GM21786 (cell line): ENCODE data around the gene DPEP2.

Experiments
- ATAC-seq: cut with Tn5 transposase; IDR thresholded peaks from one replicate; pipeline ENCODE4 v1.9.1; 2021; ENCODE audit not compliant: unreplicated experiment

Gene DPEP2

DNA sequence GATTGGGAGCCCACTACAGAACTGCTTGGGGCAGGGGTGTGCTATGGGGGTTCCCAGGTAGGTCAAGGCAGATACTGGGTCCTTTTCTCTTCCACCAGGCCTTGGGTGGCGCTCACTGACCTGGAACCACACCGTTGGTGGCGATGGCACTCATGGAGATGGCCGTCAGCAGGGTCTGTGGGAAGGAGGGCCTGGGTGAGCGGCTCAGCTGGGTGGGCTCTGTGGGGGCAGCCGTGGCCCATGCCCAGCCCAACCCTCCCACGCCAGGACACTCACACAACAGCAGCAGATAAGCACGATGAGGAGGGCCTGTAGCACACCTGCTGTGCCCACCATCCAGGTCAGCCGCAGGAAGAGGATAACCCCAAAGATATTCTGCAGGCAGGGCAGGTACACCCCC lies 41.7 kb downstream of the DPEP2 start:
- no peak for ATAC-seq

DNA sequence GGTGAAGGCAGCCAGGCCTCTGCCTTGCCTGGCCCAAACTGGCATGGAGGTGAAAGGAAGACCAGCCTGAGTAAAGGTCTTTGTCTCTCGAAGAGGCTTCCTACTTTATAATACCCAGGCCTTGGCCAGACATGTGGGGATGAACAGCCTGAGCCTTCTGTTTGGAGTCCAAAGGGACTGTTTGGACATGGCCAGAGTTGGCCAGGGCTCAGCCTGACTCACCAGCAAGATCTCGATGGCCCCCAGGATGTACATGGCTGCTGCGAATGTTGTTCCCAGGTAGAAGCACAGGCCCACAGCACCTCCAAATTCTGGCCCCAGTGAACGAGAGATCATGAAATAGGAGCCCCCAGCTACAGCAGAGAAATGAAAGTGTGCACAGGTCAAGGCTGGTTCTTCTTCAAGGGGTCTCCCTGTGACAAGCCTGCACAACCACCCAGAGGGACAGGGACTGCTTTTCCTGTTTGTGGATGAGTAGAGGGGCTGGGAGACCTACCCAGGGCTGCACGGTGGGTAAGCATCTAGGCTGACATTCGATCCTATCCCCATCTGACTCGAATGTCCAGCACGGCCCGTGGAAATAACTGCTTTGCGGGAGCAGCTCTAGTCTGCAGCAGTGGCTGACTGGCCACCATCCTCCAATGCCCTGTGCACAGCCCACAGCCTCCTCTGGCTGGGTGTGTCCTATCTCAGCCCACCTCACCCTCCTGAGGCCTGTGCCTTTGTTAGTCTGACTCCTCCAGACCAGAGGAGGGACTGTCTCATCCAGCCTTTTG lies 44.7 kb downstream of the DPEP2 start:
- ATAC-seq: no peak

DNA sequence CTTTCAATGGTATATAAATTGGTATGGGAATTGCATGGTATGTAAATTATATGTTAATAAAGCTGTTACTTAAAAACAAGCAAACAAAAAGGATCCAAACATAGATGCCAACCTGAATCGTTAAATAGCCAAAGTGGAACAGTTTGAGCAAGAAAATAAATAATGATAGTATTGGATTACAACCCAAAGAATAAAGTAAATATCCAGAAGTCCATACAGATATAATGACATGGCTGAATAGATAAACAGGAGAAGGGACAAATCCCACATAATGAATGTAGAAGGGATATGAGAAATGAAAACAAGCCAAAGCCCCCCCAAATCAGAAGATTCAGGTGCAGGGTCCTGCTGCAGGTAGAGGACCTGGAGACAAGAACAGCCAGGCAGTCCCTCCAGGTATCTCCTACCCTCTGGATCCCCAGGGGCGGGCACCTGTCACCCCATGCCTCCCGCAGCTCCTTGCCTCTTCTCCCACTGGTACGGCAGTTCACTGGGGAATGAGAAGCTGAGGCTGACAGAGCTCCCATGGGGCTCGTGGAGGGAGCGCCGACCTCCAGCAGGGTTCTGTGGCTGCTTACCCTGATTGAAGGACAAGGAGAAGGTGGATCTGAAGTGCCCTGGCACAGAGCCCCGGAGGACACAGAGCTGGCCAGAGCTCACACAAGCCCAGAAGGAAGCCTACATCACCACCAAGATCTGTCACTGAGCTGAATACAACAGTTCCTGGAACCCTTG lies 45.5 kb downstream of the DPEP2 start:
- no peak for ATAC-seq

DNA sequence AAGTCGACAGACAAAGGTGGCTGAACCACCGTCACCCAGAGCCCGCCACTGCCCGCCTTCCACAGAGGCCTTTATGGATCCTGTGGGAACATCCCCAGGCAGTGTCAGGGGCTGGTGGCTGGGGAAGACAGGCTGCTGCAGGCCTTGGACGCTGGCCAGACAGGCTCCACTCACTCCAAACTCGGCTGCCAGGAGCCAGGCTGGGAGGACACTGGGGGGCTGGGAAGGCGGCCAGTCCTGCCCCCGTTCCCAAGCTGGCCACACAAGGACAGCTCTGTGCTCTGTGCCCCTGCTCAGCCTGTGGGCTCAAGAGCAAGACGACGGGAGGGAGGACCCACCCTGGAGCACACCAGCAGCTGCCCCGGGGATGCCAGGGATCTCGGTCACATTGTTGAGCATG lies 47.8 kb downstream of the DPEP2 start:
- ATAC-seq: no peak

DNA sequence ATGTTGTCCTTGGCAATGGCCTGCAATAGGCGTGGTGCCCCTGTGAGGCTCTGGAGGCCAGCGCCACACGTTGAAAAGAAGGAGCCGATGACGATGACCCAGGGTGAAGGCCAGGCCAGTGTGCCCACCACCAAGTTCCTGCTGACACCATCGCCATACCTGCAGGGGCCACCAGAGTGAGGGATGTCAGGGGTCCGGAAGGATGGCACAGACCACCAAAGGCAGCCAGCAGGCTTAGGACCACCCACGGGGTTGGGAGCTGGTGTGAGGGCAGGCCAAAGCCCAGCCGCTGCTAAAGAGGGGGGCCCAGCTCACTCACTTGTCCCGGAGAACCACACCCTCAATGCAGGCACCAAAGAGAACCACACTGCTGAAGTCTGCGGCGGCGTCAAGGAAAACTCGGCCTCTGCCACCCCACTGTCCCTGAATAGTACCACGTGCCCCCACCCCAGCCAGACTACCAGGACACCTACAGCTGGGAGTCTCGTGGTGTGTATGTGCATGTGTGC lies 48.9 kb downstream of the DPEP2 start:
- no peak for ATAC-seq

DNA sequence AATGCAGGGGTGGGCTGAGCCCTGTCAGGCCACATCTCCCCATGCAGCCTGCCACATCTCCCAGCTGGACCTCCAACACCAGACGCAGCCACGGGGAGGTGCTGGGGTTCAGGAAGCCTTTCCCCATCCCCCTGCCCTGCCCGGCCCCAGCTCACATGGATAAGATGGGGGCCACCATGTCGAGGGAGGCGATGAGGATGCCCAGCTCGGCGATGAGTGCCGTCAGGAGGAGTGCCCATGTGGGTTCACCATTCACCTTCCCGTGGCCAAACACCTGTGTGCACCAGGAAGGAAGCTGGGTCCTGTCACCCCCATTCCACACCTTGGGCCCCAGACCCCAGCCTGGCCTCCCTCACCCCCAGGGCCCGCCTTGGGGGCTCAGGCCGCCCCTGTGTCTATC lies 49.6 kb downstream of the DPEP2 start:
- no peak for ATAC-seq

DNA sequence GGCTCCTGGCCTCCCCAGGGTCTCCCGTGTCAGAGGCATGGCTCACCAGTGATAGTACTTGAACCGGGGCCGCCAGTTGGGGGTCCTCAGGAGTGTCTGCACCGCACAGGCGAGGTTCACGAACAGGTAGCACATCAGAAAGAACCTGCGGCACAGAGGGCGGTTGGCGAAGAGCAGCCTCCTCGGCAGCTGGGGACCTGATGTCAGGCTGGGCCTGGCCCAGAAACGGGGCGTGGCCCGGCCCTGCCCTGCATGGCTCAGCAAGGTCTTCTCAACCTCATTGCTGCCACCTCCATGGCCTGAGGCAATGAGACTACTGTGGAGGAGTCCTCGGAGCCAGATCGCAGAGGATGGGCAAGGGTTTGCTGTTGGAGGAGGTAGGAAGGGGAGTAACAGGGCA lies 51.3 kb downstream of the DPEP2 start:
- no peak for ATAC-seq

DNA sequence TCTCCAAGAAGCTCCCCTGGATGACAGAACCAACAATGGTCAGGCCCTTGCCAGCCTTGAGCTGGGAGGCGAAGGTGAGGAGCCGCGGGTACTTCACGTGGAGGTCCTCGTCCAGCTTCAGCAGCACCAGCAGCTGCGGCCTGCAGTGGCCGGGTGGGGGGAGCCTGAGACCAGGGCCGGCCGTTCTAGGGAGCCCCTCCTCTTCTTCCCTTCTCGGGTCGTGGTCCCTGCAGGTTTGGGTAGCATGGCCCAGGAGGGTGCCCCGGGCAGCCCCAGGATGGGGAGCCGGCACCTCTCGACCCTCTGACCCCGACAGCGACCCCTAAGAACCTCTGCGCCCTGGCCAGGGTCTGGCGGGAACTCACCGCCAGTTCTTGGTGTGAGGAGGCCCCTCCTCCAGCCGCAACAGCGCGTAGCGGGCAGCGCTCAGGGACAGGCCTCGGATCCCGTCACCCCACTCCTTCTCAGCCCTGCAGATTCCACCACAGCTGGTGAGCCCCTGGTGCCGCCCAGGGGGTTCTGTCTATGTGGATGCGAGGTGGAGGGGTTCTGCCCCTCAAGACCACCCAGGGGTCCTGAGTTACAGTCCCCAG lies 52.2 kb downstream of the DPEP2 start:
- no peak for ATAC-seq

DNA sequence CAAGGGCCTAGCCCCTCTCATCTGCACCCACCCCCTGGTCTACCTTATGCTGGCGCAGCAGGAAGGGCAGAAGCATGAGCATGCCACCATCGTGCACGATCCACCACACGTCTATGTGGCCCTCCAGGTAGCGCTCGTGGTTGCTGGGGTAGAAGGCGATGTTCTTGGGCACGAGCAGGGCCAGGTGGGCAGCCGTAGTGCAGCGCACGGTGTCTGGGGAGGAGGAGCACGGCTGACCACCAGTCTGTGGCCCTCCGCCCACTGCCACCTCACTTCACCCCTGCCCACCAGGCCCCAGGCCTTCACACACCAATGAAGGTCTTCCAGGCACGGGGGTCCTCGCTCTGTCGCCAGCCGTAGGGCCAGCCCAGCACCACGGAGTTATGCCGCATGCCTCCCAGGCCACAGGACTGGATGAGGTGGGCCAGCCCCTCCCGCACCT lies 53.1 kb downstream of the DPEP2 start:
- ATAC-seq: no peak

DNA sequence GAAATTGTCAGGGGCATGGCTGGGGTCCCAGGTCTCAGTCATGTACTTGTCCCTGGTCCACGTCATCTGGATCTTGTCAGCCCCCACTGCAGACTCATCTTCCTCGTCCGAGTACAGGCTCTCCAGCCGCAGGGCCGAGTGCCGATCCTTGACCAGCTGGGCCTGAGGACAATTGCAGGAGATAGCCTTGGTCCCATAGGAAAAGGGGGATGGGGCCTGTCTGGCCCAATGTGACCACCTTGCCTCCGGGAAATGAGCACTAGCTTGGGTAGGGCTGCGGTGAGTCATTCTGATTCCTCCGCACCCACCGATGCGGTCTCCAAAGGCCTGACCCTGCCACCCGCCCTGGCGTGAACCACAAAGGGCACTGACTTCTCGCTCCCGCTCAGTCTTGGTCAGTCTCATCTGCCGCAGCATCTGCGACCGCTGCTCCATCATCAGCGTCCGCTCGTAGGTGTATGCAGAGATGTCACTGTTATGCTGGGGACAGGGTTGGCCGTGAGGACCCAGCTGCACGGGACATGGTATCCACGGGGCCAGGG lies 53.8 kb downstream of the DPEP2 start:
- no peak for ATAC-seq

DNA sequence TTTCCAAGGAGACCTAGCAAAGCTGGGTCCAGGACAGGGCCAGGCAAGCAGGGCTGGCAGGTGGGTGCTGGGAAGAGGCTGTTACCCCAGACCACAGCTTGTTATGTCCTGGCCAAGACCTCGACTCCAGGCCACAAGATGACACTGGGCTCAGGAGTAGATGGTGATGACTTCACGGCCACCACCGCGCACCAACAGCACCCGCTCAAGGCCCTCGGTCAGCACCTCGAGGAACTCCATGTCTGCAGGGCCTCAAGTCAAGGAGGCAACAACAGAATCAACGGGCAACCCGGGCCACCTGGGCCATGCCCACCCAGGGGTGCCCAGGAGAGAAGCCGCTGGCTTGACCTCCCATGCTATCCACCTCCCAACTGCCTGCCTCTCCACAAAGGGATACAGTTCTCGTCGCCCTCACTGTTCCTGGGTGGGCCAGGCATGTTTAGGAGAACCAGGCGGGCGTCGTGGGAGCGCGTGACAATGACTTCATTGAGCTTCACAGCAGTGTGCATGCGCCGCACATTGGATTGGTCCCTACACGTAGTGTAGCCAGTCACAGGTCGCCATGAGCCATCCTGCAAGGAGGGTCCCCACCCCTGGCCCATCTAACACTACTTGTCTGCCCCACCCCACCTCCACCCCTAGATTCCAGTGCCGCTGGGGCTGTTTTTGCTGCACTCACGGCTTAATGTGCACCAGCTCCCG lies 54.4 kb downstream of the DPEP2 start:
- ATAC-seq: no peak

DNA sequence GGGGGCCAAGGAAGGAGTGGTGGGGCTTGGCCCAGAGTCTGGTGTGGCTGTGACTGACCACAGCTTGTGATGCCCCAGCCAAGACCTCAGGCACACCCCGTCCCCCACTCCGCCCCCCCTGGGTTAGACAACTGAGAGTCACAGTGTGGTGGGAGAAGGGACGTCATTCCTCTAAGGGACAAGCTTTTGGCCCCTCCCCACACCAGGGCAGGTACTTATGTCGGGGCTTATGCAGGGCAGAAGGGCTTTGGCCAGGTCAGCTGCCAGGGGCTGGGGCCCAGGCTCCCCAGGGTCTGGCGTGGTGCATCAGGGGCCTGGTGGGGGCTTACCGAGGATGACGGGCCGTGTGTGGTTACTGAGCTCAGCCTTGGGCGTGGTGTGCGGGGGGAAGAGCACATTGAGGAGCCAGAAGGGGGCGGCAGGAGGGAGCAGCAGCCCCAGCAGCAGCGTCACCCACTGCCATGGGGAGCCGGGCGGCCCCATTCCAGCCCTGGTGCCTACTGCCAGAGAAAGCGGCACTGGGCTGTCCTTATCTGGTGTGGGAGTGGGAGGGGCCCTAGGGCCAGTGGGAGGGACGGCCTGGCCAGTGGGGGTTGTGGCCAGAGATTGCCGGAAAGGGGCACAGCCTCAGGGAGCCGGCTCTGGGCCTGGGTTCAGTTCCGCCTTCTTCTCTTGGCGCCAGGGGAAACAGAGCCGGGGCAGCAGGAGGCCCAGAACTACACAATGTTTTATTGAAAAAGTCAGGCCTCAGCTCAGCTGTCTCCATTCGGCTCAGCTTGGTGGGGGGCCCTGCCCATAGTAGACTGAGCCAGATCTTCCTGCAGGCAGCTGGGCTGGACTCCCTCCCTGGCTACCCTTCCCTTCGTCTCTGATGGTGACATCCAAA lies 55.4 kb downstream of the DPEP2 start, which contains the start of gene LCAT:
Gene LCAT, minus strand, starts transcription at position 502 of the 886 bp plus-strand sequence. Its CDS starts 19 bp downstream, at position 483.
- ATAC-seq: no peak

DNA sequence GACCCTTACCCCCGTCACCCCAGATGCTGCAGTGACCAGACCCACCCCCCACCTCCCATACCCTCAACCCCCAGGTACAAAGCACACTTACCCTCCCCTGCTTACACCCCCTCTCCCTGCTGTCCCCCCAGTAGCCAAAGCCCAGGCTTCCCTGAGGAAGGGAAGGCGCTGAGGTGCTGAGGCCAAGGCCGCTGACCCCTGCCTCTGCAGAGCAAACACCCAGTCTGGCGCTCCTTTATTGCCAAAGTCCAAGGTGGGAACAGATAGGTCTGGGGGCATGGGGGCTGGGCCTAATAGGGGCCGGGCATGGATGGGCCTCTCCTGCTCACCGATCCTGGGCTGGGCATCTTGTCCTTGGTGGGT lies 56.0 kb downstream of the DPEP2 start:
- ATAC-seq: no peak

DNA sequence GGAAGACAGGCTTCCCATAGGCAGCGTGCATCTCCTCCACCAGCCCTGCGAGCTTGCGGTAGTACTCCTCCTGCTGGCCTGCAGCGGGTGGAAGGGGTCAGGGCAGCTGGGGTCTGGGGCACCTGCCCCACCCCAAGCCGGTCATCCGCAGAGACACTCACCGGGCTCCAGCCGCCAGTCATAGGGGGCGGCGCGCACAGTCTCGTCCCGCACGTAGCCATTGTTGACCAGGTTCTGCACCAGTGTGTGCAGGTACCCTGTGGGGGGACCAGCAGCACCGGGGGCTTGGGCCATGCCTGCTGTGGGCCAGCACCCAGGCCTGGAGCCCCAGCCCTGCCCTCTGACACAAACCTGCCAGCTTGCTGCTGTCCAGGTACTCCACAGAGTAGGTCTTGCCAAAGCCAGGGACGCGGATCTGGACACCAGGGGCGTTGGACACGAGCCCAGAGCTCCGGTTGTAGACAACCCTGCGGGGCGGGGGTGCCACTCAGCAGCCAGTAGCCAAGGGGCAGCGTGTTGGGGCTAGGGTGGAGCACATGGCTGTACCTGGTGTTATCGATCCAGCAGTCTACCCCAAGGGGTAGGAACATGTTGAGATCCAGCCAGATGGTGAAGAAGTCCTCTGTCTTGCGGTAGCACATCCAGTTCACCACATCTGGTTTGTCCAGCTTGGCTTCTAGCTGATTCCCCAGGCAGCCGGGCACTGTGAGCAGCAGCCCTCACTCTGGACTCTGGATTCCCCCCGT lies 56.6 kb downstream of the DPEP2 start:
- no peak for ATAC-seq

DNA sequence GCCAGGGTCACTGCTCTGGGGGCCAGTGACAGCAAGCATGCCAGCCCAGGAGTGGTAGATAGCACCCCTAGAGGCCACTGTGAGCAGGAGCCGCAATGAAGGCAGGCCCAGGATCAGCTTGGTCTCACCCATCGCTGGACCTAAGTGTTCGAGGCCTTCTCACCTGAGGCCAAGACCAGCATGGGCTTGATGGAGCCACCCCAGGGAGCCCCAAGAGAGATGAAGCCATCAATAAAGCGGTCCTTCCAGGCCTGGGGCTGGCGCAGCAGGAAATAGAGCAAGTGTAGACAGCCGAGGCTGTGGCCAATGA lies 57.1 kb downstream of the DPEP2 start:
- no peak for ATAC-seq

DNA sequence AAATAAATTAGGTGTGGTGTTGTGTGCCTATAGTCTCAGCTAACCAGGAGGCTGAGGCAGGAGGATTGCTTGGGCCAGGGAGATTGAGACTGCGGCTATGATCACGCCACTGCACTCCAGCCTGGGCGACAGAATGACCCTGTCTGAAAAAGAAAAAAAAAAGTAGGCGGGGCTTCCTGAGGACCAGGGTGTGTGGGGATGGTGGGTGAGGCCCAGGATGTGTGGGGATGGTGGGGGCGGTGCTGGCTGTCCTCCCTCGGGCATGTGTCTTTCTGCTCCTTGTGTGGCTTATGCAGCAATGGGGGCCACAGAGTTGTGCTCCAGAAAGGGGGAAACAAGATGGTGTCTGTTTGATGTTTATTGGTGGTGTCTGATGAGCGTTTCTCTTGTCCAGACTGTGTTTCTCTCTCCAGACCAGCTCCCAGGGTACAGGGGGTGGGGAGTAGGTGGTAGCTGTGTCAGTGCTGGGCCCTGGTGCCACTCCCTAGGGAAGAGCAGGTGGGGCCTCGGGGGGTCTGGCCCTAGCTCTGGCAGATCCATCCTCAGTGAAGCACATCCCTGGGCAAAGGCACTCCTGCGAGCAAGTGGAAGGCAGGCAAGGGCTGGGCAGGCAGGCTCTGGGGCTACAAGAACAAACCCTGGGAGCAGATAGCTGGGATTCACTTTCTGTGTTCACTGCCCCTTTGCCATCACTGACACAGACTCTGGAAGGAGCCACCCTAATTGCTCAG lies 57.6 kb downstream of the DPEP2 start:
- no peak for ATAC-seq

DNA sequence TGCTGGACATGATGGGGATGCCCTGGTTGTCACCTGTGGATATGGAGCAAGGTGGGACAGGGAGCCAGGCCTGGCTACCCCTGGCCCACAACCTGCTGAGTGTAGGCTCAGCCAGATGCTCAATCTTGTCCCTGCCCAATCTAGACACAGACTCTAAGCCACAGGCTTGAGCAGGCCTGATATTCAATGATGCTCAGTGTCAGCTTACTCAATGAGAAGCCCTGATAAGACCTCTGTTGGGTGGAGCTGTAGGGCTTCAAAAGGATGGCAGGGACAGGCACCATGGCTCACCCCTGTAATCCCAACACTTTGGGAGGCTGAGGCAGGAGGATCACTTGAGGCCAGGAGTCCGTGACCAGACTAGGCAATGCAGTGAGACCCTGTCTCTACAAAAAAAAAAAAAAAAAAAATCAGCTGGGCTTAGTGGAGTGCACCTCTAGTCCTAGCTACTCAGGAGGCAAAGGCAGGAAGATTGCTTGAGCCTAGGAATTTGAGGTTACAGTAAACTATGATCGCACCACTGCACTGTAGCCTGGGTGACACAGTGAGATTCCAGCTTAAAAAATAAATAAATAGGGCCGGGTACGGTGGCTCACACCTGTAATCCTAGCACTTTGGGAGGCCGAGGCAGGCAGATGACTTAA lies 58.7 kb downstream of the DPEP2 start:
- ATAC-seq: no peak
